HepG2 (cell line): ENCODE measurements around the gene ARPC1A. TPM values are rescaled to one million over a fixed set of nuclear protein-coding genes. Genes with fewer than 3 reads are reported as not detected.

Source experiments
- CEBPG ChIP-seq: IDR thresholded peaks from 2 replicates; pipeline ENCODE4 v1.6.1; 2016
- HHEX ChIP-seq: IDR thresholded peaks from 2 replicates; pipeline ENCODE4 v1.6.1; 2016; ENCODE audit warnings: control low read depth
- KLF11 ChIP-seq: IDR thresholded peaks from 2 replicates; pipeline ENCODE4 v1.6.1; 2016; ENCODE audit warnings: missing compliant biosample characterization
- NCOA1 ChIP-seq: sonication (generic); formaldehyde crosslinking; IDR thresholded peaks from 2 replicates; pipeline ENCODE4 v1.9.0; 2021; ENCODE audit warnings: missing genetic modification reagents
- PAWR ChIP-seq: sonication (generic); formaldehyde crosslinking; IDR thresholded peaks from 2 replicates; pipeline ENCODE4 v1.4.0; 2020; ENCODE audit warnings: missing genetic modification reagents, mild to moderate bottlenecking, borderline replicate concordance
- PBX3 ChIP-seq: sonication (generic); formaldehyde crosslinking; IDR thresholded peaks from 2 replicates; pipeline ENCODE4 v1.8.1; 2023; ENCODE audit warnings: missing genetic modification reagents, inconsistent platforms, borderline replicate concordance
- PCBP1 ChIP-seq: fragments of 200-400 bp; formaldehyde crosslinking; IDR thresholded peaks from 2 replicates; pipeline ENCODE4 v1.6.1; 2017; ENCODE audit warnings: mild to moderate bottlenecking, low read depth, low read length, borderline replicate concordance
- PPARG ChIP-seq: conservative IDR thresholded peaks from 2 replicates; pipeline ENCODE4 v1.6.1; 2016; ENCODE audit warnings: missing biosample characterization, missing genetic modification reagents
- SMAD1 ChIP-seq: sonication (generic); formaldehyde crosslinking; IDR thresholded peaks from 2 replicates; pipeline ENCODE4 v1.4.0; 2020; ENCODE audit warnings: missing genetic modification reagents, low read depth, mild to moderate bottlenecking, borderline replicate concordance
- ZBTB46 ChIP-seq: sonication (generic); formaldehyde crosslinking; IDR thresholded peaks from 2 replicates; pipeline ENCODE4 v1.4.0; 2020; ENCODE audit warnings: mild to moderate bottlenecking, missing genetic modification reagents, borderline replicate concordance
- ZMYM4 ChIP-seq: sonication (generic); formaldehyde crosslinking; IDR thresholded peaks from 2 replicates; pipeline ENCODE4 v1.8.1; 2023; ENCODE audit warnings: mild to moderate bottlenecking, missing genetic modification reagents
- ZNF549 ChIP-seq: sonication (generic); formaldehyde crosslinking; IDR thresholded peaks from 2 replicates; pipeline ENCODE4 v1.5.0; 2020; ENCODE audit warnings: missing genetic modification reagents
- ZNF749 ChIP-seq: sonication (generic); formaldehyde crosslinking; IDR thresholded peaks from 2 replicates; pipeline ENCODE4 v1.8.0; 2022; ENCODE audit warnings: mild to moderate bottlenecking, missing genetic modification reagents, moderate library complexity, borderline replicate concordance
- ZNF770 ChIP-seq: sonication (generic); formaldehyde crosslinking; IDR thresholded peaks from 2 replicates; pipeline ENCODE4 v1.5.0; 2020; ENCODE audit warnings: mild to moderate bottlenecking, missing genetic modification reagents
- ZNF788 ChIP-seq: sonication (generic); formaldehyde crosslinking; IDR thresholded peaks from 2 replicates; pipeline ENCODE4 v1.5.0; 2020; ENCODE audit warnings: mild to moderate bottlenecking, missing genetic modification reagents, borderline replicate concordance
- ZNF841 ChIP-seq: sonication (generic); formaldehyde crosslinking; IDR thresholded peaks from 2 replicates; pipeline ENCODE4 v1.8.1; 2023; ENCODE audit warnings: missing genetic modification reagents, borderline replicate concordance
- polyA plus RNA-seq, 8 experiments: library from polyadenylated mRNA; depleted of rRNA in 3 of 8; stranded (reverse) in 7 of 8; unstranded in 1 of 8; fragments of >200 nt; fragmentation: Illumina TruSeq in 4 of 8; extraction: Trizol in 4 of 8; gene quantifications; 2 replicates each; pipeline versions ENCODE4 v1.2.1 to v1.2.3, GENCODE V29; 2011 to 2016; ENCODE audit warnings: low read depth in 4 of 8, missing spikeins in 1 of 8, mixed read lengths in 1 of 8; ENCODE audit not compliant: insufficient read depth in 1 of 8
- total RNA-seq, 5 experiments: library from RNA; depleted of rRNA; stranded (reverse); fragments of >200 nt; fragmentation: Illumina TruSeq; extraction: Trizol; gene quantifications; 2 replicates each; pipeline ENCODE4 v1.2.3, GENCODE V29; 2016; ENCODE audit warnings: low read depth in 1 of 5
- TF ChIP-seq, protein P1 (sequence below): sonication (generic); formaldehyde crosslinking; IDR thresholded peaks from 2 replicates; pipeline ENCODE4 v1.4.0; 2020; ENCODE audit warnings: mild to moderate bottlenecking, missing genetic modification reagents
- TF ChIP-seq, protein P2 (sequence below): sonication (generic); formaldehyde crosslinking; IDR thresholded peaks from 2 replicates; pipeline ENCODE4 v1.5.1; 2020; ENCODE audit warnings: mild to moderate bottlenecking, missing genetic modification reagents, moderate library complexity

Gene ARPC1A
- total and polyA plus RNA-seq, 2 of the 13 experiments (the other 11 are each of a cell fraction or from before 2014, with no cell fraction given): 44.3 to 88.5 TPM

DNA sequence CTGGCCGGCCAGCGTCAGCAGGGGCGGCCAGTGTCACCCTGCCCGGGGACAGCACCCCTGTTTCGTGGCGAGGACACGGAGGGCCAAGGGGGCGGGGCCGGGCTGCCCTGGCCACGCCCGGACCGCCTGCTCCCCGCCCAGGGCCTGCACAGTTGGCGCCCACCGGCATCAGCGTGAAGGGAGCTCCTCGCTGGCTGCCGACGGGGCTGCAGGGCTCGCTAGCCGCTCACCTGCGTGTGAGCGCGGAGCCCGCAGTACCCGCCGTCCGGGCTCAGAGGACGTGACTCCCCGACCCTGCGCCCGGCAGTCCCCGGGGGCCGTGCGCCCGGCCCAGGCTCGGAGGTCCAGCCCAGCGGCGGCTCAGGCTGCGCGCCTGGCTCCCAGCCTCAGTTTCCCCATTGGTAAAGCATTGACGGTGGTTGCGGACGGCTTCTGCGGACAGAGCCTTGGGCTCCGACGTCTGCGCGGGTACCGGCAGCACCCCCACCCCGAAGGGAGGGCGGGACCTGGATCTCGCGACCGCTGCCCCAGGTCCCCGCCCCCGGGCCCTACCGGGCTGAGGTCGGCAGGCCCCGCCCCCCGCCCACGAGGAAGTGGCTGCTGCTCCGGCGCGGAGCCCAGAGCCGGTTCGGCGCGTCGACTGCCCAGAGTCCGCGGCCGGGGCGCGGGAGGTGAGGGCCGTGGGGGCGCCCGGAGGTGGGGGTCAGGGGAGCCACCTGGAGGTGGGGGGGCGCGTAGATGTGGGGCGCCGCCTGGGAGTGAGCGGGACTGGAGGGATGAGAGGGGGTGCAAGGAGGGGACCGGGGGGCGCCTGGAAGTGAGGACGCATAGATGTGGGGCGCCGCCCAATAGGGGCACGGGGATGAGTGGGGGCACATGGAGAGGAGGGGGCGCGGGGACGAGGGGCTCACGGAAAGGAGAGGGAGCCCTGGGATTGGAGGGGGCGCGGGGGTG lies 48.7 kb downstream of the ARPC1A start, which contains the start of gene ARPC1B (continued):
- TF ChIP-seq PBX3 (CRISPR knock-in tag) (no peak), SMAD1 (CRISPR knock-in tag) (no peak), ZNF749 (CRISPR knock-in tag) (no peak), KLF11 (CRISPR knock-in tag) (no peak), PAWR (CRISPR knock-in tag) (no peak), ZNF770 (CRISPR knock-in tag) (0 out of 2 replicates have a peak, but pooled peaks have one; percentile 10), ZMYM4 (CRISPR knock-in tag) (no peak; the same call in 1 of the 2 replicates), PCBP1 (no peak), ZBTB46 (no peak), HHEX (CRISPR knock-in tag) (no peak), ZNF549 (CRISPR knock-in tag) (no peak), NCOA1 (CRISPR knock-in tag) (no peak), PPARG (no peak), ZNF841 (no peak), ZNF788 (no peak), CEBPG (CRISPR knock-in tag) (no peak)
- TF ChIP-seq, protein P1, sequence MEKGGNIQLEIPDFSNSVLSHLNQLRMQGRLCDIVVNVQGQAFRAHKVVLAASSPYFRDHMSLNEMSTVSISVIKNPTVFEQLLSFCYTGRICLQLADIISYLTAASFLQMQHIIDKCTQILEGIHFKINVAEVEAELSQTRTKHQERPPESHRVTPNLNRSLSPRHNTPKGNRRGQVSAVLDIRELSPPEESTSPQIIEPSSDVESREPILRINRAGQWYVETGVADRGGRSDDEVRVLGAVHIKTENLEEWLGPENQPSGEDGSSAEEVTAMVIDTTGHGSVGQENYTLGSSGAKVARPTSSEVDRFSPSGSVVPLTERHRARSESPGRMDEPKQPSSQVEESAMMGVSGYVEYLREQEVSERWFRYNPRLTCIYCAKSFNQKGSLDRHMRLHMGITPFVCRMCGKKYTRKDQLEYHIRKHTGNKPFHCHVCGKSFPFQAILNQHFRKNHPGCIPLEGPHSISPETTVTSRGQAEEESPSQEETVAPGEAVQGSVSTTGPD: no peak
- TF ChIP-seq, protein P2, sequence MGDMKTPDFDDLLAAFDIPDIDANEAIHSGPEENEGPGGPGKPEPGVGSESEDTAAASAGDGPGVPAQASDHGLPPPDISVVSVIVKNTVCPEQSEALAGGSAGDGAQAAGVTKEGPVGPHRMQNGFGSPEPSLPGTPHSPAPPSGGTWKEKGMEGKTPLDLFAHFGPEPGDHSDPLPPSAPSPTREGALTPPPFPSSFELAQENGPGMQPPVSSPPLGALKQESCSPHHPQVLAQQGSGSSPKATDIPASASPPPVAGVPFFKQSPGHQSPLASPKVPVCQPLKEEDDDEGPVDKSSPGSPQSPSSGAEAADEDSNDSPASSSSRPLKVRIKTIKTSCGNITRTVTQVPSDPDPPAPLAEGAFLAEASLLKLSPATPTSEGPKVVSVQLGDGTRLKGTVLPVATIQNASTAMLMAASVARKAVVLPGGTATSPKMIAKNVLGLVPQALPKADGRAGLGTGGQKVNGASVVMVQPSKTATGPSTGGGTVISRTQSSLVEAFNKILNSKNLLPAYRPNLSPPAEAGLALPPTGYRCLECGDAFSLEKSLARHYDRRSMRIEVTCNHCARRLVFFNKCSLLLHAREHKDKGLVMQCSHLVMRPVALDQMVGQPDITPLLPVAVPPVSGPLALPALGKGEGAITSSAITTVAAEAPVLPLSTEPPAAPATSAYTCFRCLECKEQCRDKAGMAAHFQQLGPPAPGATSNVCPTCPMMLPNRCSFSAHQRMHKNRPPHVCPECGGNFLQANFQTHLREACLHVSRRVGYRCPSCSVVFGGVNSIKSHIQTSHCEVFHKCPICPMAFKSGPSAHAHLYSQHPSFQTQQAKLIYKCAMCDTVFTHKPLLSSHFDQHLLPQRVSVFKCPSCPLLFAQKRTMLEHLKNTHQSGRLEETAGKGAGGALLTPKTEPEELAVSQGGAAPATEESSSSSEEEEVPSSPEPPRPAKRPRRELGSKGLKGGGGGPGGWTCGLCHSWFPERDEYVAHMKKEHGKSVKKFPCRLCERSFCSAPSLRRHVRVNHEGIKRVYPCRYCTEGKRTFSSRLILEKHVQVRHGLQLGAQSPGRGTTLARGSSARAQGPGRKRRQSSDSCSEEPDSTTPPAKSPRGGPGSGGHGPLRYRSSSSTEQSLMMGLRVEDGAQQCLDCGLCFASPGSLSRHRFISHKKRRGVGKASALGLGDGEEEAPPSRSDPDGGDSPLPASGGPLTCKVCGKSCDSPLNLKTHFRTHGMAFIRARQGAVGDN (CRISPR knock-in tag): peak; percentile 76
